ENCODE data around the gene STX18. TPM values are rescaled to one million over a fixed set of nuclear protein-coding genes. Genes with fewer than 3 reads are reported as not detected.

Gene STX18
- total and polyA plus RNA-seq, 2 of the 13 experiments (the other 11 are each of a cell fraction or from before 2014, with no cell fraction given), result 23.9 to 37.1 TPM

- TF ChIP-seq ZNF207 (IDR thresholded peaks at IDR 0.05; ENCODE audit: borderline replicate concordance), result no peak
- TF ChIP-seq HDAC1 (CRISPR knock-in tag; IDR thresholded peaks at IDR 0.05), result peak; percentile 44; the same call in 1 of the 2 replicates
- peak; percentile 91 for TF ChIP-seq FOXA3 (CRISPR knock-in tag; IDR thresholded peaks at IDR 0.05)
- TF ChIP-seq ZNF619 (CRISPR knock-in tag; IDR thresholded peaks at IDR 0.05), result no peak
- no peak for TF ChIP-seq GMEB2 (CRISPR knock-in tag; IDR thresholded peaks at IDR 0.05; ENCODE audit: low read depth)
- peak; percentile 50; the same call in 1 of the 2 replicates for TF ChIP-seq ZGPAT (CRISPR knock-in tag; IDR thresholded peaks at IDR 0.05)
- peak; percentile 79 for TF ChIP-seq PAXIP1 (CRISPR knock-in tag; conservative IDR thresholded peaks at IDR 0.05)
- TF ChIP-seq SAP130 (CRISPR knock-in tag; IDR thresholded peaks at IDR 0.05; ENCODE audit: low read depth), result peak; percentile 75
- no peak for TF ChIP-seq NFE2L1 (CRISPR knock-in tag; IDR thresholded peaks at IDR 0.05; ENCODE audit: borderline replicate concordance)
- TF ChIP-seq SNAI1 (CRISPR knock-in tag; IDR thresholded peaks at IDR 0.05; ENCODE audit: borderline replicate concordance), result no peak
- TF ChIP-seq DNMT3B (CRISPR knock-in tag; conservative IDR thresholded peaks at IDR 0.05), result no peak
- TF ChIP-seq ZFP36 (IDR thresholded peaks at IDR 0.05; ENCODE audit: borderline replicate concordance, low read depth, low read length, partially characterized antibody), result no peak
- TF ChIP-seq MATR3 (CRISPR knock-in tag; IDR thresholded peaks at IDR 0.05), result no peak
- TF ChIP-seq ETV5 (CRISPR knock-in tag; IDR thresholded peaks at IDR 0.05; ENCODE audit: borderline replicate concordance), result peak; percentile 83; the same call in 1 of the 2 replicates
- TF ChIP-seq SOX6 (IDR thresholded peaks at IDR 0.05), result no peak
- peak; percentile 55 for TF ChIP-seq SOX6 (CRISPR knock-in tag; IDR thresholded peaks at IDR 0.05)
- TF ChIP-seq ZNF644 (CRISPR knock-in tag; IDR thresholded peaks at IDR 0.05; ENCODE audit: low read depth), result no peak
- TF ChIP-seq PAF1 (CRISPR knock-in tag; IDR thresholded peaks at IDR 0.05), result no peak
- peak; percentile 52 for TF ChIP-seq BCL6 (CRISPR knock-in tag; IDR thresholded peaks at IDR 0.05)
- TF ChIP-seq, protein P1, sequence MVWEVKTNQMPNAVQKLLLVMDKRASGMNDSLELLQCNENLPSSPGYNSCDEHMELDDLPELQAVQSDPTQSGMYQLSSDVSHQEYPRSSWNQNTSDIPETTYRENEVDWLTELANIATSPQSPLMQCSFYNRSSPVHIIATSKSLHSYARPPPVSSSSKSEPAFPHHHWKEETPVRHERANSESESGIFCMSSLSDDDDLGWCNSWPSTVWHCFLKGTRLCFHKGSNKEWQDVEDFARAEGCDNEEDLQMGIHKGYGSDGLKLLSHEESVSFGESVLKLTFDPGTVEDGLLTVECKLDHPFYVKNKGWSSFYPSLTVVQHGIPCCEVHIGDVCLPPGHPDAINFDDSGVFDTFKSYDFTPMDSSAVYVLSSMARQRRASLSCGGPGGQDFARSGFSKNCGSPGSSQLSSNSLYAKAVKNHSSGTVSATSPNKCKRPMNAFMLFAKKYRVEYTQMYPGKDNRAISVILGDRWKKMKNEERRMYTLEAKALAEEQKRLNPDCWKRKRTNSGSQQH (CRISPR knock-in tag; IDR thresholded peaks at IDR 0.05; ENCODE audit: low read depth), result no peak
- TF ChIP-seq KAT8 (CRISPR knock-in tag; IDR thresholded peaks at IDR 0.05), result no peak
- TF ChIP-seq ZNF280D (CRISPR knock-in tag; IDR thresholded peaks at IDR 0.05), result no peak
These were observed 78.9 kb downstream of the STX18 start (continued) for GRCh38 chr4:4462970-4463369.

Measured in HepG2 (cell line).